PFSK-1 (cell line): ENCODE measurements around the gene RYR2.

Experiments
- FOXP2 ChIP-seq: optimal IDR thresholded peaks from 2 replicates; pipeline ENCODE3; 2011; ENCODE audit warnings: borderline replicate concordance, control low read depth, inconsistent platforms; ENCODE audit not compliant: insufficient read depth; ENCODE audit errors: extremely low read length, extremely low read depth
- POLR2AphosphoS5 ChIP-seq: IDR thresholded peaks from 2 replicates; pipeline ENCODE4 v1.6.1; 2012; ENCODE audit warnings: low read depth, mild to moderate bottlenecking, control low read depth, low read length, moderate library complexity
- TAF1 ChIP-seq: IDR thresholded peaks from 2 replicates; pipeline ENCODE4 v1.6.1; 2012; ENCODE audit warnings: low read length, control low read depth, borderline replicate concordance; ENCODE audit not compliant: insufficient read depth

DNA sequence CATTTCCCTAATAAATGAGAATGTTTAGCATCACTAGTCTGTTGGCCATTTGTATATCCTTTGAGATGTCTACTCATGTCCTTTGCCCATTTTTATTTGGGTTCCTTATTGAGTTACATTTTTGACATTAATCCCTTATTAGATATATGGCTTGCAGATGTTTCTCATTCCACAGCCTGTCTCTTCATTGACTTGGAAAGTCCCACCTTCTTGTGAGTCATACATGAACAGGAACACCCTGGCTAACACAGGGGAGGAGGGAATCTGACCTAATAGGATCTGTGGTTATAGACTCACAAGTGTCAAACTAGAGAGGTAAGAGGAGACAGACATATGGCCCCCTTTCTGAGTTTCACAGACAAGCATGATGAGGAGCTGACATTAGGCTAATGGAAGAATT lies 837.2 kb downstream of the RYR2 start:
- TF ChIP-seq POLR2AphosphoS5 (no peak), TAF1 (no peak), FOXP2 (no peak)
